KBM-7 (cell line): ENCODE data around the gene VCAM1.

ENCODE experiments used
- DNase-seq: peaks from one replicate; pipeline ENCODE4 v3.0.0-alpha.2; 2015
- in situ Hi-C: fragments of 300-500 bp; cut with MboI; formaldehyde crosslinking; loops from 2 replicates; pipeline ENCODE4 v1.14.3; 2020; ENCODE audit warnings: low sequenced_read_pairs, low pct_unique_long_range_greater_than_20kb, mixed read lengths

VCAM1 gene

GRCh38 chr1:100721526-100722207 is 2.1 kb downstream of the VCAM1 start:
- in situ Hi-C loops, result no loop called here
- no peak for DNase-seq

GRCh38 chr1:100722221-100722620 is 2.7 kb downstream of the VCAM1 start:
- in situ Hi-C loops, result no loop called here
- no peak for DNase-seq

DNA sequence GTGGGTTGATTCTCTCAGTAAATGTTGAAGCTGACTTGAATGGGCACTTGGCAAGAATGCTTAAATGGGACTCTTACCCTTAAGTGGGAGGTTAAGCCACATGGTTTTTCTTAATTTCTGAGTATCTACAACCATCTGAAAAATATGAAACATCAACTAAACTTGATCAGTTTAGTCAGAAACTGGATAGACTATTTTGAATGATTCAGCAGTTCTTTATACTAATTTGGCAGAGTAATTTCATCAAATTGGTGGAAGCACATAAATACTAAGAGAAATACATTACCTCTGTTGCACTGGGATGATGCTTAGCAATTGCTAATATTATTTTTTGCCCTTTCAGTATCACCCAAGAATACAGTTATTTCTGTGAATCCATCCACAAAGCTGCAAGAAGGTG is 4.7 kb downstream of the VCAM1 start:
- in situ Hi-C loops, result no loop called here
- no peak for DNase-seq

- in situ Hi-C loops, result no loop called here
- no peak for DNase-seq
These were observed 10.6 kb downstream of the VCAM1 start for GRCh38 chr1:100730130-100730529.

- DNase-seq, result no peak
- in situ Hi-C loops, result no loop called here
These were observed 11.8 kb downstream of the VCAM1 start for GRCh38 chr1:100731309-100731708.

DNA sequence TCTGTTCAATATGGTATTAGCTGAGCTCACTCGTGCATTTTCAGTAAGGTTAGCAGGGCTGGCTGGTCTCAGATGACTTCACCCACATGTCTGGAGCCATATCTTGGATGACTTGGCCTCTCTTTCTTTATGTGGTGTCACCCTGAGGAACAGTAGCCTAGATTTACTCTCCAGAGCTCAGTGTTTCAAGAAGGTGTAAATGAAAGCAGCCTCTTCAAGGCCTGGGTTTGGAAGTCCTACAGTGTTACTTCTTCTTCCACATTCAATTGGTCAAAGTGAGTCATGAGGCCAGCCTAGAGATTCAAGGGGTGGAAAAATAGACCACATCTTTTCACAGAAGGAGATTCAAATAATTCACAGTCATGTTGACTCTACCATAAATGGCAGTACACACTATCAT is 12.2 kb downstream of the VCAM1 start:
- in situ Hi-C loops, result no loop called here
- DNase-seq, result no peak

- DNase-seq, result no peak
- in situ Hi-C loops, result no loop called here
These were observed 15.1 kb downstream of the VCAM1 start for GRCh38 chr1:100734676-100735075.

GRCh38 chr1:100735244-100735643 is 15.7 kb downstream of the VCAM1 start:
- in situ Hi-C loops, result no loop called here
- DNase-seq, result no peak

GRCh38 chr1:100736324-100736723 is 16.8 kb downstream of the VCAM1 start:
- DNase-seq, result no peak
- in situ Hi-C loops, result no loop called here

- DNase-seq, result no peak
- in situ Hi-C loops, result no loop called here
These were observed 17.2 kb downstream of the VCAM1 start for GRCh38 chr1:100736746-100737145.

- no peak for DNase-seq
- in situ Hi-C loops, result no loop called here
These were observed 27.0 kb downstream of the VCAM1 start for GRCh38 chr1:100746542-100746932.

DNA sequence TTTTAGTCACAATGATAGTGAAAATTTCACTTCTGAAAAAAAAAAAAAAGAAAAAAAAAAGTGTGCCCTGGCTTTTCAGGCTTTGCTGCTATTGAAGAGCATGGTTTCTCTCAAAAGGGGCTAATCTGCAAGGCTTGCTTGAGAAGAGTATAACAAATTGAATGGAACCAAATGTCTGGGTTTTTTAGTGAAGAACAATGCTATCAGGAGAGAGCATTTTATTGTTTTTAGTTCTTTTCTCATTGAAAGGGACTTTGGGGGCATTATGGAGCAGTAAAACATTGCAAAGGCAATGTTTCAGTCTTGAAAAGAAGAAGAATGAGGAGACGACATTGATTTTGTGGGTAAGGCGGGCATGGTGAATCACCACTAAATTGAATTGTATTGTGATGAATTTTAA is 28.2 kb downstream of the VCAM1 start:
- in situ Hi-C loops, result no loop called here
- DNase-seq, result no peak

- no peak for DNase-seq
- in situ Hi-C loops, result no loop called here
These were observed 30.7 kb downstream of the VCAM1 start for GRCh38 chr1:100750005-100750885.

GRCh38 chr1:100752791-100753190 is 33.2 kb downstream of the VCAM1 start:
- no peak for DNase-seq

DNA sequence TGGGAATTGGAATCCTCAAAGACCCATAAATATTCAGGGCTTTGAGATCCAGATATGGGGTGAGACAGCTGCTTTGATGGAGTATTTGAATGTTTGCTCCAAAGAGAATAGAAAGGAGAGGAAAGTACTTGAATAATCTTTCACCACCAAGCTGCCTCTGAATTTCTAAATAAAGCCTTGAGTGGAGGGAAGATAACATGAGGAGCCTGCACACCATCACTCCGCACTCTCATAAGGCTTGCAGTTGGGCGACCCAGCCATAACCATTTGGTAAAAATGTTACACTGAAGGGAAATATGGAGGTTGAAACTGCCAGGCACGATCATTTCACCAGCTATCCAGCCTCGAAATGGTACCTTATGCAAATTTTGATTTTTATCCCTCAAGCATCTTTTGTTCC is 38.4 kb downstream of the VCAM1 start:
- no peak for DNase-seq
- in situ Hi-C loops, result no loop called here

More at GRCh38 chr1:100752791-100753190, 33.2 kb downstream of the VCAM1 start:
- in situ Hi-C loops, result no loop called here

GRCh38 chr1:100759188-100759587 is 39.6 kb downstream of the VCAM1 start:
- no peak for DNase-seq
- in situ Hi-C loops, result no loop called here

DNA sequence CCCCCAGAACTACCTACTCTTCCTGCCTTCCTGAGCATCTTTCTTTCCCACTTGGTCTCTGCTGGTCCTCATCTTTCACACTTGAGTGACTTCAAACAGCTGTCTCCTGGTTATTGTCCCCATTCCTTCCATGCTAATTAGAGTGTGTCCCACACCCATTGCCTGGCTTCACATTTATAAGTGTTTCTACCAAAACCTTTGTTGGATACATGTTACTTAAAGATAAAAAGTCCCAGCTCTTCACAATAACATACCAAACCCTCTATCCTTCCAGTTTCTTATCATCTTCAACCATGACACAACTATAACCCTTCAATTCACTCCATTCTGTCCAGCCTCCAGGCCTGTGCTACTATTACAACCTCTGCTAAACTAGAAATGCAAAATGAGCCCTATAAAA is 41.0 kb downstream of the VCAM1 start:
- in situ Hi-C loops, result no loop called here
- no peak for DNase-seq

GRCh38 chr1:100762461-100762860 is 42.9 kb downstream of the VCAM1 start:
- no peak for DNase-seq
- in situ Hi-C loops, result no loop called here

DNA sequence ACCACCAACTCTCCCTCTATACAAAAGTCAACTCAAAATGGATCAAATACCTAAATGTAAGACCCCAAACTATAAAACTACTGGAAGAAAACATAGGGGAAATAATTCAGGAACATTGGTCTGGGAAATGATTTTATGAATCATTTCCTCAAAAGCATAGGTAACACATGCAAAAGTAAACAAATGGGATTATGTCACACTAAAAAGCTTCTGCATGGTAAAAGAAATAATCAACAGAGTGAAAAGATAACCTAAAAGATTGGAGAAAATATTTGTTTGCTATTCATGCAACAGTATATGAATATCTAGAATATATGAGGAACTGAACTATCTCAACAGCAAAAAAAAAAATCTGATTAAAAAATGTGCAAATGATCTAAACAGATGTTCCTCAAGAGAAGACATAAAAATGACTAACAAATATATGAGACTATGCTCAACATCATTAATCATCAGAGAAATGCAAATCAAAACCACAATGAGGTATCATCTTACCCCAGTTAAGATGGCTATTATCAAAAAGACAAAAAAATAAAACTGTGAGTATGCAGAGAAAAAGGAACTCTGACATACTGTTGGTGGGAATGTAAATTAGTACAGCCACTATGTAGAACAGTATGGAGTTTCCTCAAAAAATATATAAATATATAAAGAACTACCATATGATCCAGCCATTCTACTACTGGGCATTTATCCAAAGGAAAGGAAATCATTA is 47.8 kb downstream of the VCAM1 start:
- no peak for DNase-seq
- in situ Hi-C loops, result no loop called here

GRCh38 chr1:100769323-100769722 is 49.8 kb downstream of the VCAM1 start:
- DNase-seq, result no peak

More at GRCh38 chr1:100769323-100769722, 49.8 kb downstream of the VCAM1 start:
- in situ Hi-C loops, result no loop called here
